ENCODE data around the gene GFM1.

Gene GFM1

GRCh38 chr3:158727206-158728060 is 83.1 kb downstream of the GFM1 start:
- DNase-seq (ENCODE audit: low spot score): peak; percentile 59

GRCh38 chr3:158728061-158728377 is 83.7 kb downstream of the GFM1 start:
- DNase-seq (ENCODE audit: low spot score): no peak

GRCh38 chr3:158728851-158729250 is 84.5 kb downstream of the GFM1 start:
- no peak for DNase-seq (ENCODE audit: low spot score)

GRCh38 chr3:158731486-158731885 is 87.2 kb downstream of the GFM1 start:
- no peak for DNase-seq (ENCODE audit: low spot score)

- DNase-seq (ENCODE audit: low spot score): peak; percentile 21
Observed at GRCh38 chr3:158731938-158732855, 87.9 kb downstream of the GFM1 start, which contains the start of gene RARRES1. Gene RARRES1, minus strand, starts transcription at chr3:158732457. Its CDS starts 42 bp downstream, at chr3:158732415.

- no peak for DNase-seq (ENCODE audit: low spot score)
Observed at GRCh38 chr3:158732856-158733200, 88.5 kb downstream of the GFM1 start.

- no peak for DNase-seq (ENCODE audit: low spot score)
Observed at GRCh38 chr3:158733656-158734055, 89.3 kb downstream of the GFM1 start.

- DNase-seq (ENCODE audit: low spot score): no peak
Observed at GRCh38 chr3:158735296-158736033, 91.1 kb downstream of the GFM1 start.

- no peak for DNase-seq (ENCODE audit: low spot score)
Observed at GRCh38 chr3:158737410-158737809, 93.1 kb downstream of the GFM1 start.

- no peak for DNase-seq (ENCODE audit: low spot score)
Observed at GRCh38 chr3:158737976-158738615, 93.8 kb downstream of the GFM1 start.

GRCh38 chr3:158738653-158739052 is 94.3 kb downstream of the GFM1 start:
- no peak for DNase-seq (ENCODE audit: low spot score)

- no peak for DNase-seq (ENCODE audit: low spot score)
Observed at GRCh38 chr3:158739078-158739477, 94.8 kb downstream of the GFM1 start.

GRCh38 chr3:158739661-158740060 is 95.3 kb downstream of the GFM1 start:
- no peak for DNase-seq (ENCODE audit: low spot score)

Data from CD4-positive, alpha-beta T cell treated with Interleukin-6 at 100 ng/mL for 8 hours (primary cell).